T47D (cell line): ENCODE results near the gene SLC38A5.

Source experiments
- DNase-seq, 2 experiments: peaks; one replicate each; pipeline versions ENCODE4 v3.0.0 to v3.0.0-alpha.2; 2011 to 2012; ENCODE audit warnings: low read depth in 1 of 2, low spot score in 1 of 2
- JUND ChIP-seq: IDR thresholded peaks from 2 replicates; pipeline ENCODE4 v1.6.1; 2012; ENCODE audit warnings: low read depth
- in situ Hi-C: cut with HindIII; loops from 2 replicates; pipeline ENCODE4 v1.10.0; 2016; ENCODE audit warnings: low sequenced_read_pairs, low pct_unique_long_range_greater_than_20kb

The SLC38A5 gene

DNA sequence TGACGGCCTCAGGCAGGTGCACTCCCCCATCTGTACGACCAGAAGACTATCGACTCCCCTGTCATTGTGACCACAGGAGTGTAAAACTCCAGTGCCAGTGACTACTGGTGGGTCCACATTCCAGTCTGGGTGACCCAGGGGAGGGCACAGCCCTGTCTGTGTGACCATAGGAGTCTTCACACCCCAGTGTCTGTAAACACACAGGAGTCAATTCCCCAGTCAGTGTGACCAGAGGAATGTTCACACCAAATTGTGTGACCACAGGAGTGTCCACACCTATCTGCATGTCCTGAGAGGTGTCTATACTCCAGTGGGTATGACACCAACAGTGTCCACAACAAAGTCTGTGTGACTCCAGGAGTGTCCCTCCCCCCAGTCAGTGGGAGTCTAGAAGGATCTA, 18.0 kb upstream of the SLC38A5 start:
- peak in 1 of 2 experiments; percentile 21 for DNase-seq
- in situ Hi-C loops, result no loop called here
- no peak for TF ChIP-seq JUND

DNA sequence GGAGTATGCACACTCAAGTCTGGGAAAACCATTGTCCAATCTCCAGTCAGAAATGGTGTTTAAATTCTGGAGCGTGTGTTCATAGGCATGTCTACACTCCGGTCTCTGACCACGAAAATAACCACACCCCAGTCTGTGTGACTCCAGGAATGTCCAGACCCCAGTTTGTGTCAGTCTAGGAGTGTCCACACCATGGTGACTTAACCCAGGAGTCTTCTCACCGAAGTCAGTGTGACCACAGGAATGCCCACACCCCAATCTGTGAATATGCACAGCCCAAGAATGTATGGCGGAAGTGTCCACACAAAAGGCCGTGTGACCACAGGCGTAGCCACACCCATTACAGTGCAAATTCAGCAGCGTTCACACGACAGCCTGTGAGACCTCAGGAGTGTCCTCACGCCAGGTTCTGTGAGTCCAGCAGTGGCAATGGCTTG, 17.3 kb upstream of the SLC38A5 start:
- in situ Hi-C loops, result no loop called here
- DNase-seq, result peak in 1 of 2 experiments; percentile 55
- TF ChIP-seq JUND, result no peak

DNA sequence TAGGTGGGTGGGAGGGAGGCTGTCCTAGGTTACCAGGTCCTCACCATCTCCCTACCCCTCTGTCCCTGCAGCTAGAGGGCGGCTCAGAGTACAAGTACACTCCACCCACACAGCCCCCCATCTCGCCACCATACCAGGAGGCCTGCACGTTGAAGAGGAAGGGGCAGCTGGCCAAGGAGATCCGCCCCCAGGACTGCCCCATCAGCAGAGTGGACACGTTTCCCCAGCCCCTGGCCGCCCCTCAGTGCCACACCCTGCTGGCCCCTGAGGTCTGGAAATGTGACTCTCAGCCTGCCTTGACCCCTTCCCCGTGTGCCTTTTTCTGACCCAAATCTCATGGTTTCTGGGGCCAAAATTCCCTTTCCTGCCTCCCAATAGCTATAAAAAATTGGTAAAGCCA, 12.5 kb upstream of the SLC38A5 start:
- in situ Hi-C loops, result no loop called here
- no peak for TF ChIP-seq JUND
- DNase-seq, result no peak

DNA sequence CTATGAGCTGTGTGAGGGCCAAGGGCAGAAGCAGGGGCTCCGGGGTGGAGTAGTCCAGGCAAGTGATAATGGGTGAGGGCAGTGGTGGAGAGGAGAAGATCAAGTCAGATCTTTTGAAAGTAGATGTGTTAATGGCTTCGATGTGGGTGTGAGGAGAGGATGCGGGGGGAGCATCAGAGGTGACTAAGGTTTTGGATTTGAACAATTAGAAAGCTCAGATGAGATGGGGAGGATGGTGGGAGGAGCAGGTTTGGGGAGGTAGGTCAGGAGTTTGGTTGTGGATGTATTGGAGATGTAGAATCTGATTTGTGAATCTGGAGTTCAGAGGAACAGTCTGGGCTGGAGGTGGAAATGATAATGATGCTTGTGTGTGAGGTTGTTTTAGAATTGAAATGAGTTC, 10.5 kb upstream of the SLC38A5 start:
- in situ Hi-C loops, result no loop called here
- DNase-seq, result no peak
- no peak for TF ChIP-seq JUND

DNA sequence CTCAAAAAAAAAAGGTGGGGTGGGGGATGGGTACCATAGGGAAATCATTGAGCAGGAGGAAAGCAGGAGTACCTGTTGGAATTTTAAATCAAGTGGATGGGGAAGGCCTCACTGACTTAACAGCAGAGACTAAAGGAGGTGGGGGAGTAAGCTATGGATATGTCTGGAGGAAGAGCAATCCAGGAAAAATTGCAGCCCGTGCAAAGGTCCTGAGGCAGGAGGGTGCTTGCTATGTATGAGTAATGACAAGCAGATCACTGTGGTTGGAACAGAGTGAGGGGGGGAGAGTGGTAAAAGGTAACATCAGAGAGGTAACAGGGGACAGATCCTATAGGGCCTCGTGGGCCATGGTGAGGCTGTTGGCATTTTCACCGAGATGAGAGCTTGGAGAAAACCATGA, 10.1 kb upstream of the SLC38A5 start:
- no peak for DNase-seq
- no peak for TF ChIP-seq JUND
- in situ Hi-C loops, result no loop called here

DNA sequence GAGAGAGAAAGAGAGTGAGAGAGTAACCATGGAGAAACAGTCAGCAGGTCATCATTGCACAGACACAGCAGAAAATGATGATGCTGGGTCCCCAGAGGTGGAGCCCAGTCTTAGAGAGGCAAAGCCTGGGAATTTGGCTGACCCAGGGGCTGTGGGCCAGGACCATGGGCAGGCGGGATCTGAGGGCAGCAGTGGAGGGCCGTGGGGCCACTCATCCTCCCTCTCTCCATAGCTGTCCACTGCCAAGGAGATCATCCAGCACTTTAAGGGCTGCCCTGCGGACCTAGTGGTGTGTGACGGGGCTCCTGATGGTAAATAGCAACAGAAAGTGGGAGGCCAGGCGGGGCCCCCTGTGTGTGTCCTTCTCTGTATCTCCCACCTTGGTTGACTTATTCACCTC, 8.7 kb upstream of the SLC38A5 start:
- no peak for DNase-seq
- no peak for TF ChIP-seq JUND

DNA sequence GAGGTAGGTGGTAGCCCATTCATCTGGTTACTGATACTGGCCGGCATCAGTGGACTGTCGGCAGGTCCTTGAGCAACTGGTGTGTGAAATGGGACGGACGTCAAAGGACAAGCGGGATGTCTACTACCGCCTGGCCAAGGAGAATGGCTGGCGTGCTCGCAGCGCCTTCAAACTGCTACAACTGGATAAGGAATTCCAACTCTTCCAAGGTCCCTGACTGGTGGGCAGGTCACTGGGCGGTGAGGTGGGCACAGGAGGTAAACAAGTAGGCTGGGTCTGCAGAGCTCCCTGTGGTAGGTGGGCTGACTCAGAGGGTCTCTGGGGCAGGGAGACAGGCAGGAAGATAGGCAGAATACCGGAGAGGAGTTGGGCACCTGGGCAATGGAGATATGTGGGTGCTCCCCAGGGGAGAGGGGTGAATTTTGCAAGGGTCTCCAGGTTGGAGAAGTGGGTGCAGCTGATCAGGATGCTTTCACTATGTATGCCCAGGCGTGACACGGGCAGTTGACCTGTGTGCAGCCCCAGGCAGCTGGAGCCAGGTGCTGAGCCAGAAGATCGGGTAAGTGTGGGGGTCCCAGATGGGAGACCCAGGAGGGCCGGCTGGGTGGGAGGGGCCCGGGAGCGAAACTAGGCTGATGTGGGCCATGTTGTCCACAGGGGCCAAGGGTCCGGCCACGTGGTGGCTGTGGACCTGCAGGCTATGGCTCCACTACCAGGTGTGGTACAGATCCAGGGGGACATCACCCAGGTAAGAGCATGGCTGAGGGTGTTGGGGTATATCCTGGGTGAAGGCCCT, 8.1 kb upstream of the SLC38A5 start:
- no peak for TF ChIP-seq JUND
- in situ Hi-C loops, result no loop called here
- no peak for DNase-seq

More for the DNA sequence above, 8.7 kb upstream of the SLC38A5 start:
- in situ Hi-C loops, result no loop called here

DNA sequence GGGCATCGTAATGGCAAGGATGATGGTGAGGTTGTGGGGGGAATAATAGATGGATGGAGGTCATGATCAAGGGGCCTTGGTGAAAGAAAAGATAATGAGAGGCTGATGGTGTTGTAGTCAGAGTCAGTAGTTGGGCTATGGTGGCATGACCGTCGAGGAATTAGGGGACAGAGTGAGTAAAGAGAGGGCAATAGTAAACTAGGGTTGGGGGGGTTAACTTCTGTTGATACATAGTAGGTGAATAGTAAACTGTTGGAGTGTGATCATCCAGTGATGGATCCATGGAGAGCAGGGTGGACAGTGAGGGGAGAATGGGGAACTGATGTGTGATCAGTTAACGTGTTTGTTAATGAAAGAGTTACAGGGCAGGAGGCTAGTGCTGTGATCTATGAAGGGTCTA, 6.9 kb upstream of the SLC38A5 start:
- no peak for TF ChIP-seq JUND
- DNase-seq, result no peak
- in situ Hi-C loops, result no loop called here

DNA sequence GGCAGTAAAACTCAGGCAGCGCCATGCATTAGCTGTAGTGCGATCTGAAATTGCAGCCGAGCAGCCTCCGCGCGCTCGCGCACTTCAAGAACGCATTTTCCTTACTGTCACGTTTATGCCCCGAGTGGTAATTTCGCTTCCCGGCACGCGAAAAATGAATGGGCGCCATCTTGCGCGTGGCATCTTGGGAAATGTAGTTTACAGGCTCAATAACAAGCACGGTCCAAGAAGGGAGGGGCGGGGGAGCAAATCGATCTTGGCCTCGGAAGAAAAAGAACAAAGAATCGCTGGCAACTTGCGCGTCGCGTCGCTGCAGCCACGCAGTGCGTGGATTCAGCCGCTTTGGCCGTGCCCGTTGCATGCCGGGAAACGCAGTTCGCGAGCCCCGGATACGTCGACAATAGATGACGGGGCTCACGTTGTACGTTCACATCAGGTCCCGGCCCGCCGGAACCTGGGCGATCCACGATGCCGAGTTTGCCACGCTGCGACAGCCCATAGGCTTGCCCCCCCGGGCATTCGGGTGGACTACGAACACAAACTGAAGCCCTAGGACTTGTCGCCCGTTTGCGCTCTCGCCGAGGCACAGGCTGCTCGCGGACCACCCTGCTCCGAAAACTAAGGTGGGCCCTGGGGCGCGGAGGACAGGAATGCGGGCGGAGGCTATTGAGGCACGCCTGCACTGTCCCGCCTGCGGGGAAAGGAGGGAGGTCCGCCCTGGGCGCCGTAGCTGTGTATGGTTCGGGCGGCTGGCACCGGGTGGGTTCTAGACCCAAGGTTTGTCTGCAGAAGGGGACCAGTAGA, 5.9 kb upstream of the SLC38A5 start, which contains the start of gene FTSJ1:
FTSJ1 (plus strand) TSS at position 426 of the 804 bp plus-strand sequence. CDS start 1,849 bp downstream, outside the sequence.
- in situ Hi-C loops, result no loop called here
- peak; percentile 90 to 96 for DNase-seq
- no peak for TF ChIP-seq JUND

DNA sequence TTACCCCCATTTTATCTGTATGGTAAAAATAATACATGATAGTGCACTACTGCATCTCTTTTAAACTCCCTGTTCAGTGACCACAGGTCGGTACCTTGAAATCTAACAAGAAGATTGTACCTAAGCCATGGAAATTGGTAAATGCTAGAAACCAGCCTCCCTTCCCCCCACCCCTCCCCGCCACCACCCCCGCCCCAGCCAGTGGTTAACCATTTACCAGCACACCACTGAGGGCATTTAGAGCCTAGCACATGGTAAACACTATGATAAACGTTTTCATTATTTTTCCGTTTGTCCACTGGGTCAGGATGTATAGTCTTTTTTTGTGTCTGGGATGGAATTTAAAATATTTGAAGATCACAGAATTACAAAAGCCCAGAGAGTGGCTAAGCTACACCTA, 5.2 kb upstream of the SLC38A5 start:
- in situ Hi-C loops, result no loop called here
- no peak for DNase-seq
- TF ChIP-seq JUND, result no peak

DNA sequence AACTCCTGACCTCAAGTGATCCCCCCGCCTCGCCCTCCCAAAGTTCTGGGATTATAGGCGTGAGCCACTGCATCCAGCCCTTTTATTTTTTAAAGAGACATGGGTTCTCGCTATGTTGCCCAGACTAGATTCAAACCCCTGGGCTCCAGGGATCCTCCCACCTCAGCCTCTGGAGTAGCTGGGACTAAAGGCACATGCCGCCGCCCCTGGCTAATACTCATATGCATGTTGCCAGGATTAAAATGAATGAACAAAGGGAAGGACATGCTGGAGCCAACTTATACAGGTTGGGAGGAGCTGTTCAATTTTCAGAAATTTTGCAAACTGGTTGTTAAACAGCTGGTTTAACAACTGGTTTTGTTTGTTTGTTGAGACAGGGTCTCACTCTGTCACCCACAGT, 4.5 kb upstream of the SLC38A5 start:
- no peak for TF ChIP-seq JUND
- in situ Hi-C loops, result no loop called here
- no peak for DNase-seq

DNA sequence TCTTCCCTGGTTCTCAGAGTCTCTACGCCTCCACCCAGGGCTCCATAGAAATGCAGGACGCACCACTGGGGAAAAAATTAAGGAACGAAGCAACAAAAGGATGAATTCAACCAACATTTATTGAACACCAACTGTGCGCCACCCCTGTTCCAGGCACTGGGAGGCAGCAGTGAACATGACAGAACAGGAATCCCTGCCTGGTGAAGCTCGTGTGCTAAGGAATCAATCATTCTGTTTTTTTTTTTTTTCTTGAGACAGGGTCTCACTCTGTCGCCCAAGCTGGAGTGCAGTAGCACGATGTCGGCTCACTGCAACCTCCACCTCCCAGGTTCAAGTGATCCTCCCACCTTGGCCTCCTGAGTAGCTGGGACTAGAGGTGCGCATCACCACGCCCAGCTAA, 4.1 kb upstream of the SLC38A5 start:
- peak in 1 of 2 experiments; percentile 45 for DNase-seq
- TF ChIP-seq JUND, result no peak
- in situ Hi-C loops, result no loop called here

DNA sequence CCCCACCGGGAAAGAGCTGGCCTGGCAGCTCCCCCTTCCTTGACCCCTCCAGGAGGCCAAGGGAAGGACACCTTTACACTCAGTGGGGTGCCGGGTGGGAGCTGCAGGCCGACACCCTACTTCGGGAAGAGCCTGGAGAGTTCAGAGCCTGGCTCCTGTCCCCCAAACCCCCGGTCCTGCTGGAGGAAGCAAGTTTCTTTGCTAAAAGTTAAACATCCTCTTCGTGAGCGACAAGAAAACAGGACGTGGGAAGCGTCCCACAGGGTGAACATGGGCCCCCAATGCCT, 3.6 kb upstream of the SLC38A5 start:
- in situ Hi-C loops, result no loop called here
- no peak for DNase-seq
- TF ChIP-seq JUND, result no peak
